ENCODE measurements around the gene SLC19A1.

The SLC19A1 gene

DNA sequence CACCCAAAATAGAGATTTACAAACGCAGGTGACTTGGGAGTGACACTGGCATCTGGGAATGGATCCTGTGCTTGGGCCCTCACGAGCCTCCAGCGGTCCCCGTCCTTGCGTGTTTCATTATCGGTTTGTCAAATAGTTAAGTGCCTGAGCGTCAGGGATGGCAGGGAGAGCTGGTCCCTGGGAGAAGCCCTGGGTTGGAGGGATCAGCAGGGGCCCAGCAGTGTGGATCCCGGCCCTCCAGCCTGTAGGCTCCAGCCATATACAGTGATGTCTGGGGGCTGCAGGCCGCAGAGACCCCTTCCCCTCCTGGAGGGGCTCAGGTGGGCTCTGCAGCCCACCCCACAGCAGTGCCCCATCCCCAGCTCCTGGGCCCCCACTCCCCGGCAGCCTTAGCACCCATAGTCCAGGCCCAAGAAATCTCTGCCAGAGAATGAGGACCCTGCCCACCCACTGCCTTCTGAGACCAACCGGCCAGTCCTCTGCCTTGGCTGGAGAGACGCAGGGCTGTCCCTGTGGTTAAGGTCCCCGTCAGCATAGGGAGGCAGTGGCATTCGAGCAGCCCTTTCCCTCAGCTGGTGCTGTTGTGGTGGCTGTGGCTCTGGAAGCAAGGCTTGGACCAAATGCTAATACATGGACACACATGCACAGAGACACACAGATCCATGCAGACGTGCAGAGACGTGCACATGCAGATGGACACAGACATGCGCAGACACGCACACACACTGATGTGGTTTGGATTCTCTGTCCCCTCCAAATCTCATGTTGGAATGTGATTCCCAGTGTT lies 2.4 kb upstream of the SLC19A1 start:
- DNase-seq (ENCODE audit: low read depth) = no peak

DNA sequence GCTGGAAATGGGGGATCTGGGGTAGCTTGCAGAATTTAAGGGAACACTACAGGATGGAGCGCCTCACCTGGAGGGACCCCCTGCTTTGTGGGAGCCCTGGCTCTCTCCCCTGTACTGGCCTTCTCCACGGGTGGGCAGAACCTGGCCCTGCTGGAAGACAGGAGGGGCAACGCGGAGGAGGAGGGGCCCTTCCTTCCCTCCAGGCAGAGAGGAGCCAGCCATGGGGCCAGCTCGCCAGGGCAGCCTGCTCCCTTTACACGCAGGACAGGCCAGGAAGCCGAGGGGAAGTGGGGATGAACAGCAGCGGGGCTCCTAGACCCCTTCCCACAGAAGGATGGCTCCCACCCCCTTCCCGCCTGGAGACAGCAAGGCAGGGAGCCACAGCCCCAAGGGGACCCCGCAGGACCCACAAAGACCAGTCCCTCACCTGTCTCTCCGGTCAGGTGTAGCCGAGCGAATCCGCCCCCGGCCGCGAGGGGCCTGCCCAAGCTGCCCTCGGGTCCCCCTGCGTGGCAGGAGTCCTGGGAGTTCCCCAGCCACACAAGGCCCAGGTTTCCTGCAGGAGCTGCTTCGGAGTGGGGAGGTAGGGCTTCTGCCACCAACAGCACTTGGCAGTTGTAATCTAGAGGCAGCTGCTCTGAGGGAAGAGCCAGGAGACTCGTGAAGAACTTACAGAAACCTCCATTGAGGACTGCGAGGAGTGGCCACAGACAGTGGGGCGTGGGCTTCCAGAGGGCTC lies 1.6 kb upstream of the SLC19A1 start:
- DNase-seq (ENCODE audit: low read depth) = no peak

DNA sequence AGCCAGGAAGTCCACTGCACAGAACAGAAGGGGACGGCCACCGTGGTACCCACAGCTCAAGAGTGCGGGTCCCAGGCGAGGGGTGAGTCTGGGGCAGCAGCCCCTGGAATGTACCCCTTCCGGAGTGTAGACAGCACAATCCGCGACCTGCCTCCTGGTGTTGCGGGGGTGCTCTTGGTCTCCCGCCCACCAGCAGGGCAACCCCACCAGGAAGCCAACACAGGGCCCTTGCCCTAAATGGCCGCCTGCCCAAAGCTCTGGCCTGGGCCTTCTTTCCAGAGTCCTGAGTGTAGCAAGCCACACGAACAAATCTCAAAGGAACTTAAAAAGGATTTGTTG lies 1.1 kb upstream of the SLC19A1 start:
- DNase-seq (ENCODE audit: low read depth) = no peak

DNA sequence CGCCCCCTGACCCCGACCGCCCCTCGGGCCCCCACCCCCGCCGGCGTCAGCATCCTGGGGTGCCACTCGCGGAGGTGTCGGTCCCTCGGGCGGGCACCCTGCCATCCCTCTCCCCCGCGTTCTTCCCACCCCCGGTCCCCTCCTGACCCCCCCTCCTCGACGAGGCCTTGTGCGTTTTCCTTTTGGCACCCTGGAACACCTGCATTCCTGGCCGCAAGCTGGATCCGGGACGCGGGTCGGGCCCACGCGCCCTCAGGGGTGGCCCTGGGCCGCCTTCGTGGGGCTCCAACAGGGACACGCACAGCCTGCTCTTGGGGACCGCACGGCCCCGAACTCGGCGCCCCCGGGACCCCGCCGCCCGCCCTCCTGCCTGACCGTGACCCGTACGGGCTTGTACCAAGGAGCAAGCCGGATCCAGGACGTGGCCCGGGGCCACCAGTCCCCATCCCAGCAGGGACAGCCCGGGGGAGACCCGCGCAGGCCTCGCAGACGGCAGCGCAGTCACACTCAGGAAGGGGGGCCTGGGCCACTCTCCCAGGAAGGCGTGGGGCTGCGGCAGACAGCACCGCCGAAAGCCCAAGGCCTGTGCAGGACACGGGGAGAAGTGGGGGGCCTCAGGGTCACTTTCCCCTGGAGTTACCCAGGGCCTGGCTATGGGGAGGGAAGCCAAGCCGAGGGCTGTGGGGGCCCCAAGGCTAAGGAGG lies 579 bp upstream of the SLC19A1 start:
- DNase-seq (ENCODE audit: low read depth) = no peak

DNA sequence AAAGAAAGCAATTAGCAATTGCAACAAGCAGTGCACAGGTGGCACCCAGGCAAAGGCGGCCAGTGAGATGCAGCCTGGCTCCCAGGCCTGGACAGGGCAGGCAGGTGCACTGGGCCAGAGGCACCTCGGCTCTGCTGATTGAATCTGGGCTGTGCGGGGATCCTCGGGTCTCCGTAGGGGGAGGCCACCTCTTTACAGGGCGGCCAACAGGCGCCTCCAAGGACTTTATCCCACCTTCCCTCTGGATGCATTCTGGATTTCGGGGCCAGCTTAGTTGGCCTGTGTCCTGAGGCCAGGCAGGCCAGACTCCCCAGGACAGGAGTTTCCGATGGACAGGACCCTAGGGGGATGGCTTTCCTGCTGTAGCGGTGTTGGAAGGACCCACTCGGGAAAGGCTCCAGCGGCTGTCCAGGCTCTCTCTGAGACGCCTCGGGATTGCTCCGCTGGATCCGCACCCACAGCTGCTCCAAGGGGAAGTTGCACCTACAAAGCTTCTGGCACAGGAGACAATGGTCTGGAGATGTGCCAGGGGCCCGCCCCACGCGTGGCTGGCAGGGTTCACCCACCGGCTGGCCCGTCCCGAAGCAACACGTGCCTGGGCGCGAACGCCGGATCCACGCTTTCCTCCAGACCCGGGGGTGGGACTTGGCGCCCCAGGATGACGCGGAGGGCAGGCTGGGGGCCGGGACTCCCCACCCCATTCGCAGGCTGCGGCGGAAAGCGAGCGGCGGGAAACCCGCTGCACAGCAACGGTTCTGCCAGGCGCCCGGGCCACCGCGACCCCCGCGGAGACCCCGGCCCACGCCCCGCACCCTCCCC lies 810 bp downstream of the SLC19A1 start:
- no peak for DNase-seq (ENCODE audit: low read depth)

DNA sequence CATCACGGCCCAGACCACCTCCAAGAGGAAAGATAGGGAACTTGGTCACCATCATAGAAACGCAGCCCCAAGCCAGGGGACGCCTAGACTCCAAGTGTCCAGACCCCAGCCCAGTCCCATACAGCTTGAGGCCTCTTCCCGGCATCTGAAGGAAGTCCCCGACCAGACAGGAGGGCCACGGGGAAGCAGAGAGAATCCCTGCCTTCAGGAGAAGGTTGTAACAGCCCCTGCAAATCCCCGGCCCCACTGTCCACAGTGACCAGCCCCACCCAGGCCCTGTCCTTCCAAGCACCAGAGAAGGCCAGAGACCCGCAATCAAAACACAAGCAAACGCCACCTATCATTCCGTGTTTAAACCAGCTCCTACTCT lies 1.7 kb downstream of the SLC19A1 start:
- DNase-seq (ENCODE audit: low read depth) = no peak

DNA sequence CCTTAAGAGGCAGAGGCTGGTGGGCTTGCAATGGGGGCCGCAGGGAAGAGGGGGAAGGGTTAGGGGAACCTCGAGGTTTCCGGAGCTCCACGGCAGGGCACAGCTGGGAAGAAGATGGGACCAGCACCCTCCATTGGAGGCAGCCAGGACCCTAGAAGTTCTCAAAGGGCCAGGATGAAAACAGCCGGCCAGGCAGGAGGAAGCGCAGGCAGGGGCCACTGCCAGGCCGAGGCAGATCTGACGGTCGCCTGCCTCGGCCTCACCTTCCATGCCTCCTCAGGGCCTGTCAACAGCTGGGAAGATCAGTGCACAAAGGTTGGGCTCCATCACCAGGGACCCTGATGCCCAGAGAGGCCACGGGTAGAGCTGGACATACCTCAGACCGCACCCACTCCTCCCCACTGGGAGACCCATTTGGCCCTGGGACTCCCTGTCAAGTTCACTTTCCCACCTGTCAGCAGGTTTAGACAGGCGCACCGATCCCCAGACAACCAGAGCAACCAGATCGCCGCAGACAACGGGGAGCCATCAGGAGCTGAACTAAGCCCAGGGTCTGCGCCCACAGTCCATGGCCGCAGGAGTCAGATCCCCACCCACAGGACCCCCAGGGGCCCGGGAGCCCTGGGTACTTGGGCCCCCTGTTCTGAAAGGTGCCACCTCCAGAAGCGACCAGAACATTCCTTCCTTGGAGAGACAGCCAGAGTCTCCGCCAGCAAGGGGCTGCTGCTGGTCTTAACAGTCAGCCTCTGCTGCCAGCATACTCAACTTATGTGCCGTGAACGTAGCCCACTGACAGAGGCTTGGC lies 2.2 kb downstream of the SLC19A1 start:
- no peak for DNase-seq (ENCODE audit: low read depth)

DNA sequence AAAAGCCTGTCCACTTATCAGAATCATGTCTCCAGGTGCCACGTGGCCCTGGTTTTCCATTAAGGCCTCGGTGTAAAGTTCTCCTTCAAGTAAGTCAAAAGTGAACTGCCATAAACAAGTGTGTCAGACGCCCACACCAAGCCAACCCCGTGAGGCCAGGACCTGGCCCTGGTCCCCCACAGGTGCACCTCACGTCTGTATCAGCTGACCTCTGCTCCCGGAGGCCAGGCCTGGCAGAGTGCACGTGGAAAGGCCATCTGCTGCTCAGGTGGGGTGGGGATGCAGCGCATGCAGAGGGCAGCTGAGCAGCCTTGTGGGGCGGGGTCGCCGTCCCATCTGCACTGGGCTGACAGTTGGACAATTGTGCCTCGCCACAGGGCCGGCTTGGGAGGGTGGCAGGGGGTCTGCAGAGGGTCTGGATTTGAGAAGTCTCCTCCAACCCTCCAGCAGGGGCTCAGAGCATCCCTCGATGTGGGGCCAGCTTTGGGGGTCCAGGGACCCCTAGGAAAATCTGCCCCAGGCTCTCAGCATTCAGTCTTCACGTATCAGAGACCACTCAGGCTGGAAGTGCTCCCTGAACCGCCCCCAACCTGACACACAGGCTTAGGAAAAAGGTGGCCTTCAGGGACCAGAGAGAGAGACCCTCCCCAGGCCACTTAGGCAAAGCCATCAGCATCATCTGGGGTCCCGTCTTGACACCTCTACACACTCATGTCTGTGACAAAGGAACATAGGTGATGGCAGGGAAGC lies 3.0 kb downstream of the SLC19A1 start:
- no peak for DNase-seq (ENCODE audit: low read depth)

DNA sequence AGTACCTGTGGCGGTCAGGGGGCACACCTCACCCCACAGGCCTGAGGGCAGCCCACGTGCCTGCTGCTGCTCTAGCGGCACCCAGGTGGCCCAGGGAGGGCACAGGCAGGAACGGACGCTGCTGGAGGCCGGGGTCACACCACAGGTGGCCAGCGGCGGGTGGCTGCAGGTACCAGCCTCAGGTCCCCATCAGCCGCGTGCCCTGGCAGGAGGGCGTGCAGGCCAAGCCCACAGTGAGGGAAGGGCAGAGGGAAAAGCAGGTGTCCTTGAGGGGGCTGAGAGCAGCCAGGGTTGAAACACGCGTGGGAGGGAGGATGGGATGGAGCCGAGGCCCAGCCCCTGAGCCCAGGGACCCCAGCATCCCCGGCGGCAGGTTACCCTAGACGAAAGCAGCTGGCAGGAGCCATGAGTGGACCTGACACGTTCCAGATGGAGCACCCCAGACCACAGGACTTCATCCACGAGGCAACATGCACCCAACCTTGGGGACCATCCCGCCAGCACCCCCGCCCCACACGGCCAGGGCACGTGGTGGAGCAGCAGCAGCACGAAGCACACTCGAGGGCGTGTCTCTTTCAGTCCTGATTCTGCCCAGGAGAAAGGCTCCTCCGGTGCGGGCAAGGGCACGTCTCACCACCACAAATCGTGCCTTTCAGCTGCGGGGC lies 3.7 kb downstream of the SLC19A1 start:
- DNase-seq (ENCODE audit: low read depth) = no peak

DNA sequence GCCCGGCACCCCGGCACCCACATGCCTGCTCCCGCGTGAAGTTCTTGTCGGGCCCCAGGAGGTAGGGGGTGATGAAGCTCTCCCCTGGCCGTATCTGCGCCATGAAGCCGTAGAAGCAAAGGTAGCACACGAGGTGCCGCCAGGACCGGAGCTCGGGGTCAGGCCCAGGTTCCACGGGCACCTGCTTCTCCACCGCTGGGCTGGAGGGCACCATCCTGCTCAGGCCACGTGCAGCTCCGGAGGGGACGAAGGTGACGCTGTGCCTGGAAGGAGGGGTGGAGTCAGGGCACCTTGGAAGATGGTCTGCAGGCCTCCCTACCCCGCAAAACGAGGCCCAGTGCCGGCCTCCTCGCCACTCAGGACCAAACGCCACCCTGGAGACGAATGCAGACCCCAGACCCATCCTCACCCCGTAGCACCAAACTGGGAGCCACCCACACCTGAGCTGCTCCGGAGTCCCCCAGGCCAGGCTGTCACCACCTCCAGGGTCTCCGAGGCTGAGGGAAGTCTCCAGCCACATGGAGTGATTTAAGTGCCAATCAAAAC lies 4.4 kb downstream of the SLC19A1 start:
- no peak for DNase-seq (ENCODE audit: low read depth)

DNA sequence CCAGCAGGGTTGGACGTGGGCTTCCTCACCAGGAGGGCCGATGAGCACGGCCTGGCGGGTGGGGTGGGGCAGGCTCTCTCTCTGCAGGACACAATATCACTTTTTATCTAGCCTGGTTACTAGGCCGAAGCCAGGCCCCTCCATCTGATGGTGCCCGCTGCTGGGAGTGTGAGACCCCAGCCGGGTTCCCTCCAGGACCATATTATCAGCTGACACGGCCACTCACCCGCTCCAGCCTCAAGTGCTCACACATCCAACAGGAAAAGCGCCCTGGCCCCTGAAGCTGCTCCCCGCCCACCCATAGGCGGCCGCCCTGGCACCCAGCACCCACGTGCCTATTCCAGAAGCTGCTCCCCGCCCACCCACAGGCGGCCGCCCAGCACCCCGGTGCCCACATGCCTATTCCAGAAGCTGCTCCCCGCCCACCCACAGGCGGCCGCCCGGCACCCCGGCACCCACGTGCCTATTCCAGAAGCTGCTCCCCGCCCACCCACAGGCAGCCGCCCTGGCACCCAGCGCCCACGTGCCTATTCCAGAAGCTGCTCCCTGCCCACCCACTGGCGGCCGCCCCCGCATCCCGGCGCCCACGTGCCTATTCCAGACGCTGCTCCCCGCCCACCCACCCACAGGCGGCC lies 5.0 kb downstream of the SLC19A1 start:
- DNase-seq (ENCODE audit: low read depth) = no peak

DNA sequence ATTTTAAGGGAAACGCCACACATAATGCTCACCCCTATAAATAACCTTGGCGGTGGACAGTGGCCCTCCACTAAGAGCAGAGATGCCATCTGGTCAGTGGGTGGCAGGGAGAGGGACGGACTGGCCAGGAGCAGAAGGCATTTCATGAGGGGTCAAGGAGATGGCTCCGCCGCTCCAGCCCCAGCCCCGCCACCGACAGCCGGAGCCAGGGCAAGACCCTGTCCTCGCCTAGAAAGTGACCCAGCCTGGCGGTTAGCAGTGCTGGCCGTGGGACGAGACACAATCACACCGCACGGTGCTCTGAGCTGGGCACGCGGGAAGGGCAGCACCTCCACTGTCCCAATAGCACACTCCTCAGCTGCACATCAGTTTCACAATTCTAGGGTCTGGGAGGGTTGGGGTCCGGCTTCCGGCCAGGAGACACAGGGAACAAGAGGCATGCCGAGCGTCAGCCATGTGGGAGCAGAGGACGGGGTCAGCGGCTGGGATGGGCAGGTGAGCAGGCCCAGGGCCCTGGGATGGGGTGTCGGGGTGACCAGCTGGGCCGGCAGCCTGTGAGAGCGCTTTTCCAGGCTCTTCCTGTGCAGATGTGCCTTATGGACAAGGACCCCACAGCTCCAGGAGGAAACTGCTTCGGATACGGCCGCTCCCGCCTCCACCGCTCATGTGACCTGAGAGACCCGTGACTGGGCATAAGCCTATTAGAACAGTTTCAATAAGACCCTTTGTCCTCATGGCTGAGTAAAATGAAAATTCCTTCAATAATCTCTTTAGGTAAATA lies 5.7 kb downstream of the SLC19A1 start:
- no peak for DNase-seq (ENCODE audit: low read depth)

DNA sequence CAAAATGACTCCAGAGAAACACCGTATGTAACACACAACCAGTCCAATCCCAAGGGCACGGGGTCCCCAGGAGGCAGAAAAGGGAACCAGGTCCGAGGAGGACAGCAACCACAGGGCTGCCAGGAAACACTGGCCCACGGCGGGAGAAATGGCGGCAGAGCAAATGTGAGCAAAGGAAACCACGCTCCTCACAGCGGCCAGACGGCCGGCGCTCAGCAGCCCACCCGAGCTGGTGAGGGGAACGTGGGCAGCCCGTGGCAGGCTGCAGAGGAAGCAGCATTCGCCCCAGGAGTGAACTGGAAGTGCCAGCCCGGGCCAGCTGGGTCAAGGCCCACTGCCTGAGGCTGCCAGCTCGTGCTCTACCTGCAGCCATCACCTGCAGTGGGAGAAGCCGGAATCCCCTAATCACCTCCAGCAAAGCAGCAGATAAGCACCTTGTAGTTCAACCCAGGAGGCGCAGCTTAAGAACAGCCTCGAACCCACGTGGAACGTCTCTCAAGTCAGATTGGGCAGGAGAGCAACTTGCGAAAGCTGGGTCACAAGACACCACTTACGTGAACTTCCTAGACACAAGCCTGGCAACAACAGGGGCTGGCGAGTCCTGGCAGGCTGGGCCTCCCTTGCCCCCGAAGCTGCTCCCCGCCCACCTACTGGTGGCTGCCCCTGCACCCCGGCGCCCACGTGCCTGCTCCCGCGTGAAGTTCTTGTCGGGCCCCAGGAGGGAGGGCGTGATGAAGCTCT lies 6.7 kb downstream of the SLC19A1 start:
- DNase-seq (ENCODE audit: low read depth) = no peak

DNA sequence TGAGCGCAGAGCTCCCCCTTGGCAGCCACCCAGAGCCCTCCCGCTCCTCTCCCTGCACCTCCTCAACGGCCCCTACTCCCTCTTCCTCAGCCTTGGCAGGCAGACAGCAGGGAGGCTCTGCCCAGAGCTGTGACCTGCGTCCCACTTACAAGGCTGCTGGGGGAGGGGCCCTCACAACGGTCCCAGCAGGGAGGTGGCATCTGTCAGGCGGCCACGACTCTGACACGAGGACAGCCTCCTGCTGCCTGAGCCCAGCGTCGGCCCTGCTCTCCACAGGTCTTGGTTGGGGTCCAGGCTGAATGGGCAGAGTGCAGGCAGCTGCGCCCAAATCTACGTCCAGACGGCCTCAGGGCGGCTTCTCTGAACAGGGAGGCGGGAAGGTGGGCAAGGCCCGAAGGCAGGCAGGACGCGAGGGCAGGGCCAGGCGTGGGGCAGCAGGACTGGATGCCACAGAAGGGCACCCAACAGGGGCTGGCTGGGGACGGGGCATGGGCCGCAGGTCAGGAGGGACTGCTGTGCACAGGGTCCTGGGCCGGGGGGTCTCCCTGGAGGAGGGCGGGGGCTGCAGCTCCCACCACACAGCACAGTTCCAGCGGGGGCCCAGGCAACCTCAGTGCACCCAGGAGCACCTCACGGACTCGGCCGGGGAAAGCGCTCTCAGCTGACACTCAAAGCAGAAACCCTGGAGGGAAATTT lies 7.5 kb downstream of the SLC19A1 start:
- no peak for DNase-seq (ENCODE audit: low read depth)

DNA sequence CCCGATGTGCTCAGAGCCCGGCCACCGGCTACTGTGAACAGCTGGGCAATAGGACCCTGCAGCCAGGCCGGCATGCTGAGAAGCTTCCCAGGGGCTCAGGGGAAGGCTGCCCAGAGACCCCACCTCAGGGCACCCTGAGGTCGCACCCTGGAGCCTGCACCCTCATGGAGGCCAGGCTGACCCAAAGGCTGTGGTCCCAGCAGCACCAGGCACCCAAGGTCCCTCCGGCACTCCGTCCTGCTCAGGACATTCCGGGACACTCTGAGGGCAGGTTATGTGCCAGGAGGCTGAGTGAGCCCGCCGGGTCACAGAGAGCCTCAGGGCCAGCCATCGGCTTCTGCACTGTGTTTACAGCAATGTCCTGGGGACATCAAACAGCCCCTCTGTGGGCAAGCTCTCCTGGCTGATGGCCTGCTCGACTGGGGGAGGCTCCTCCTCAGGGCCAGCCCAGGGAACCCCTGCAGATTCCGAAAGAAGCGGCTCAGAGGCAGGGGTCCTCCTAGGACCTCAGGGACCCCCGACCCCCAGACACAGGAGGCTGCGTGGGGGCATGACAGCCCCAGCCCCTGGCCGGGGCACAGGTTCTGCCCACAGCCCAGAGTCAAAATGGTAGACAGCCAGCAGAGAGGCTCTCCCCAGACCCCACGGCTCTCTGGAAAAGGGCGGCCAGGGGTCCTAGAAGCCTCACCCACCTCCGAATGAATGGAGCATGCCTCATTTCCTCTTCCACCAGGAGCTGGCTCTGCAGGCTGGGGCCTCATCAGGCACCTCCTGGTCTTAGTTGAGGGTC lies 8.2 kb downstream of the SLC19A1 start:
- DNase-seq (ENCODE audit: low read depth) = no peak

DNA sequence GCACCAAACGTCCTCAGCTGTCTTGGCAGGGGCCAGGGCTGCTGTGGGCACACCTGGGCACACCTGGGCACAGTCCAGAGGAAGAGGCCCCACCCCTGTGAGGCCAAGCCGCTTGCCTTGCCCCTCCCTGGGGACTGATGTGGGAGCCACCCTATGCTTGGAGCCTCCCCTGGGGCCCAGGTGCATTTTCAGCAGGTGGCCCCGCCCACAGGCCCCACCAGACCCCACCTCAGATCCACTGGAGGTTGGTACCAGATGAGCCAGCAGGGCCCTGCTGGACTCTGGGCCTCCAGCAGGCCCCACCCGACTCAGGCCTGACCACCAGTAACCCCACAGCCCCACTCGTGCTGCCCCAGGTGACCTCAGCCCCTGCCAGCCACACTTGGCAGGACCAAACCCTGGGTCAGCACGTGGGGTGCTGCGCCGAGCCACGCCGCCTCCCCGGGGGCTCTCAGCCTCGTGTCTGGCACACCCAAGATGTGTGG lies 8.8 kb downstream of the SLC19A1 start:
- no peak for DNase-seq (ENCODE audit: low read depth)
